AG08396 (cell line): ENCODE results near the gene GNG4.

ENCODE experiments used
- DNase-seq: peaks from one replicate; pipeline ENCODE4 v3.0.0; 2012; ENCODE audit warnings: low spot score, mixed read lengths

Gene GNG4

DNA sequence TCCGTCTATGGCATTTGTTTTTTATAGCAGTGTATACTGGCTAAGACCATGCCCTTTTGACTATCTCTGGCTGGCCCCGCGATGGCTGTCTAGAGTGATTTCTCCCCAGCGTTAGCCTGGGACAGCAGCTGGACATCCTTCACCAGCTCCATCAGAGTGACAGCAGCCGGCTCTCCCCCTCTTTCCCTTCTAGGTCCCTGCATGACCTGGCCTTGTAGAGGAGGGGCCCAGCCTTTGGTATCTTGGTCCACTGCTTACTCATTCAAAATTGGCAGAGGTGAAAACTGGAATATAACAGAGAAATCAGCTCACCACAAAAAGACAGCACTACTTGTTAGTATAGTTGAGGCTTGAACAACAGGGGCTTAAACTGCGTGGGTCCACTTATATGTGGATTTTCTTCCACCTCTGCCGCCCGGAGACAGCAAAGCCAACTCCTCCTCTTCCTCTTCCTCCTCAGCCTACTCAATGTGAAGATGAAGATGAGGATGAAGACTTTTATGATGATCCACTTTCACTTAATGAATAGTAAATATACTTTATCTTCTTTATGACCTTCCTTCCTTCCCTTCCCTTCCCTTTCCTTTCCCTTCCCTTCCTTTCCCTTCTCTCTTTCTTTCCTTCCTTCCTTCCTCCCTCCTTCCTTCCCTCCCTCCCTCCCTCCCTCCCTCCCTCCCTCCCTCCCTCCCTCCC is 116.0 kb downstream of the GNG4 start:
- no peak for DNase-seq

DNA sequence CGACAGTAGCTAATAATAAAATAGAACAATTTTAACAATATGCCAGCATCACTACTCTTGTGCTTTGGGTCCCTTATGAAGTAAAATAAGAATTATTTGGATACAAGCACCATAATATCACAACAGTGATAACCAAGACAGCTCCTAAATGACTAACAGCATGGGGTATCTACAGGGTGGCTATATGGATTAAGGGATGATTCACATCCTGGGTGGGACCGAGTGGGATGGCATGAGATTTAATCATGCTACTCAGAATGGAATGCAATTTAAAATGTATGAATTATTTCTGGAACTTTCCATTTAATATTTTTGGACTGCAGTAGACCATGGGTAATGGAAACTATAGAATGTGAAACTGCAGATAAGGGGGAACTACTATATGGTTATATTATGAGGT is 117.2 kb downstream of the GNG4 start:
- DNase-seq, result no peak

DNA sequence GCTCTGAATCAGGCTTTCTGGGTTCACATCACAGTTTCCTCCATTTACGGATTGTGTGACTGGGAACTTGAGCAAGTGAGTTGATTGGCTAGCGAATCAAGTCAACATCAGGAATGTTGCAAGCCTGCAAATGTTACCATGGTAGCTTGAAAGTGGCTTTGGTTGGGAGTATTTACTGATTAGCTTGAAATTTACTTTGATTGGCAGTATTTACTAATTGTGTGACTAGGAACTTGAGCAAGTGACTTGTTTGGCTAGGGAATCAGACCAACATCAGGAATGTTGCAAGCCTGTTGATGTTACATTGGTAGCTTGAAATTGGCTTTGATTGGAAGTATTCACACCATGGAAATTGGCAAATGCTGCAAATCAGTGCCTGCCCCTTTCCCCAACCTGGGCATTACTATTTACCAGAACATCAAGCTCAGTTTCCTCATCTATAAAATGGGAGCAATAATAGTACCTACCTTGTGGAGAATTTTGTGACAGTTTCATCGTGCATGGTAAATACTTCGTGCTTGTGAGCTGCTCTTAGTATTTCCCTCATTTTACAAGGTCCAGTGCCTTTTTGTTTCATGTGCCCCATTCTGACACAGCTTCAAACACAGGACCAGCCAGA is 122.3 kb downstream of the GNG4 start:
- DNase-seq, result peak; percentile 20

DNA sequence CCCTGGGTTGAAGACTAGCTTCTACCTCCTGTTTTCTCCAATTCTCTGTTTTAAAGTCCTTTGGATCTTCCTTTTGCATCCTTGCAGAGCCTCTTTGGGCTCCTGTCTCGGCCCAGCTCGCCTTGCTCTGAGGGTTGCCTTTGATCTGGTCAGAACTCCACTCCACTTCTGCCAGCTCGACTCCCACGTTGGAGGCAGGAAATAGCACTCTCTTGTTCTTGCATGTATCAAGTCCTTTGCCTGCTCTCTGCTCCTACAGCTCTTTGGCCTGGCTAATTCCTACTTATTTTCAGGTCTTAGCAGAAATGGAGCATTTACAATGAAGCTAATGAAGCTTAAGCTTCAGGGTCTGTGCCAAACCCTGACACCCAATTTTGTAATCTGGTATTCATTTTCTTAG is 124.3 kb downstream of the GNG4 start:
- DNase-seq, result no peak

DNA sequence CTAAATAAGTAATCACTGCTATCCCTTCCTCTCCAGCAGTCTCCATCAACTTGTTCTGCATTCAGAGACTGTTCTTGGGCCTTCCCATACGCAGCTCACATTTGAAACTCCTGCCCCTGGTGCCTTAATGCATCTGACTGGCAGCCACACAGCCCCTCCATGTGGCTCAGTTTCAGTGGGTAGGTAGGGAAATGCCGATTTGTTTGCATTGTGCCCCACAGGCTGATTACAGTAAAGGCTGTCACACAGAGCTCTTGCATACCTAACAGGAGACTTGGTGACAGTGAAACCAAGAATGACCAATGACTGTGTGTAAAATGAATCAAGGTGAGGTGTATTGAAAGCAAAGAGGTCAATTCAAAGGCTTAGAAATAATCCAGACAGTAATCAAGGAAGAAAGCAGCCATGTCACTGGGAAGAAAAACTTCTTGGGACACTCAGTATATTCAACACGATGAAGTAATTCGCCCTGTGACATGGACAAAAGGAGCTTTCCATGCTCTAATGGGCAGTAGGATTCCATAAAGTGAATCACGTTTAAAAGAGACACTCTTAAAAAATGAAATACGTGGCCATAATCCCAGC is 132.6 kb downstream of the GNG4 start:
- DNase-seq, result no peak

DNA sequence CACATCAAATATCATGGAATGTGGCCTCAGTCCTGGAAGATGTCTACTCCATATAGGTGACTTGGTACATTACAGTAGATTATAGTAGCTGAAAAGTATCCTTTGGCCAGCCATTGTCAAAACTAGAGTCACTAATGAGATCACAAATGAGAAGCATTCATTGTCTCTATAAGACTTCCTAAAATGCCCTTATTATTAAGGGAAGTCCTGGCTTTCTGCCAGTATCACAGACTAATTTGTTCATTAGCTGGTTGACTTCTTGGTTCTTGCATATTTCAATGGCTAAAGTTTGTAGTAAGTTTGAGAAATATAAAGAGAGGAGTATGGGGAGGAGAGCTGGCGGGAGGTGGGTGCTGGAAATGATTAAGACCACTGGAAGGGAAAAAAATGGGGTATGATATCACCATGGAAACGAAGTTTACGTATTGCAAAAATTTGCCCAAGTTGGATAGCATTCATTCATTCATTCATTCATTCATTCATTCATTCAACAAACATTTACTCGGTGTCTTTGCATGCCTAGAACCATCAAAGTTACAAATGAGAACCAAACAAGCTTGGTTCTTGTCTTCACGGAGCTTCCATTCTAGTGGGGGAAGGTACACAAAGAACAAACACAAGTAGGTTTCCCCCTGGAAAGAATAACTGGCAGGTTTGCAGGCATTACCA is 133.6 kb downstream of the GNG4 start:
- no peak for DNase-seq

DNA sequence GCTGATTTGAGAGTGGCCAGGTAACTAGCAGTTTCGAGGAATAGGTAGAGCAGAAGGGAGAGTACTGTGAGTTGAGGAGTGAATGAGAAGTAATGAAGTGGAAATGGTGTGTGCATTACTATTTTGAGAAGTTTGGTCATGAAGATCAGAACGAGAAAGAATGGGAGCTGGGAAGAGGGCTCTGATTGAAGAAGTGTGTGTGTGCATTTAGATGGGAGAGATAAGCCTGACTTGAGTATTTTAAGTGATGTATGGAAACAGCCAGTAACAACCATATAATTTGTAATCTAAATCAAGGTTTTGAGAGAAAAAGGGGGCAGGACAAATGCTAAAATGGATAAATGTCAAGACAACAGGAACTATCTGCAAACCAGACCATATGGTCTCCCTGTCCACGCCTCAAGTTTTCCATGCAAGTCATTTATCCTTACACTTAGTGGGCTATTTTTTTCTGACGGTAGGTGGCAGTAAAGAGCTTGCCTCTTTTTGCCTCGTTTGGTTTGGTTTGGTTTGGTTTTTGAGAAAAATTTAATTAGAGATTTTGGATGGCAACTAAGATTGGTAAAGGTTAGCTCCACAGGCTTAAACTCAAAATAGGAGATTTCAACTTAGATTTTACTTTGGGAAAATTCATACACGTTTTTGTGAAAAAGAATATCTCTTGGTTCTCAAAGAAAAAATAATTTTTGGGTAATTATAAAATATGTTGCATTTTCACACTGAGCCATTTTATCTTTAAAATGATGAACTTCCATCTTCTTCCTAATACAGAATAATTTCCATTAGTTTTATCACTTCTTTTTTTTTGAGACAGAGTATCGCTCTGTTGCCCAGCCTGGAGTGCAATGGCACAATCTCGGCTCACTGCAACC is 135.9 kb downstream of the GNG4 start:
- peak; percentile 35 for DNase-seq

DNA sequence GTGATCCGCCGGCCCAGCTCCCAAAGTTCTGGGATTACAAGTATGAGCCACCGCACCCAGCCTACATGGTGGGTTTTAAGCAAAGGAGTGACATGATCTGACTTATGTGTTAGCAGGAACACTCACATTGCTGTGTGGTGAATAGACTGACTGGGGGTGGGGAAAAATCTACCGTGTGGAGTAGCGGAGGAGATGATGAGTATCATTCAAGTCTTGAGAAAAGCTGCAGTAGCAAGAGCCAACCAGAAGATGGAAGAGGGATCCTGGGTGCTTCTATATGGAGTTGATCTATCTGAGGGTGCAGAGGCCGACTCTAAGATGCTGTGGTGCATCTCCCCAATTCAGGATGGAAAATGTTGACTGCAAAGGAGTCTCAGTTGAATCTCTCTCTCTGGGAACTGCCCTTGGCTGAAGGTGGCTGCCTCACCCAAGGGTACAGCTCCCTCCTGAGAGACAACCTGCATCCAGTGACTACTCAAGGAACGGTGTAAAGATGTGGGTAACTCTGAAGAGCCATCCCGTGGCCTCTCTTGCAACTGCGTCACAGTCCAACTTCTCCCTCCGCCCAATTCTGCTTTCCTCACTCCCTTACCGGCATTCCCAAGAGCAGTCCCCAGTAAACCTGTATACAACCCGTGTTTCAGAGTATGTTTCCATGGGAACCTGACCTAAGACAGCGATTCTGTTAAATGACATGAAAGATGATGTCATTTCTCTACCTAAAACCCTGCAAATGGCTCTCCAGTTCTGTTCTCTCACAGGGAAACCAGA is 137.9 kb downstream of the GNG4 start:
- no peak for DNase-seq

DNA sequence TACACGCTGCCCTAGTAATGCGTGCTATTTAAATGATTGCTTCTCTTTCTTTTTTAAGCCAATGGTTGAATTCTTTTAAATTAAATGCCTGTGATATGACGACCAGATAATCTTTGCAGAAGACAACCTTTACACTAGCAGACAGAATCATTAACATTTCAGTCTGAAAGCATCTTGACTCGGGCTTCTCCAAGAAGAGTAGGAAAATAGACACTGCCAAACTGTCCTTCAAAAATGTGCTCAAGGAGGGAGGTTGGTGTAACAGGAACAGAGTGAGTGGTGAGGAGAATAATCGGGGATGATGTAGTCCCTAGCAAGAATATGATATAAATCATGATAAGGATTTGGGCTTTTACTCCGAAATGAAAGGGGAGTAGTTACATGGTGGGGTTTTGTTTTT is 138.8 kb downstream of the GNG4 start:
- DNase-seq, result no peak

DNA sequence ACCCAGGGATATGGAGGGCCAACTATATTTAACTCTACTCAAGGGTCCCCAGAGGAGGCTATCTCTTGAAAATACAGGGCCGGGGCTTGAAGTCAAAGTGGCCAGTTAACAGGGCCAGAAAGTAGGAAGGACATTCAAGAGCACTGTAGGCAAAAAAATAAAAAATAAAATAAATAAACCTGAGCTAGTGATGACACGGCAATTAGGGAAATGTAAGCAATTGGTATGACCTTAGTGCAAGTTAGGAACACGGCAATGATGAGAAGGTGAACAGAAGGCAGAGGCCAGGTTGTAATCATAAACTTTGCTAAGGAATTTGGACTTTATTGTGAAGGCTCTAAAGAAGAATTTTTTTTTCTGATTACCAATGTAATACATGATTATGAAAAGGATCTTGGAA is 142.0 kb downstream of the GNG4 start:
- no peak for DNase-seq

DNA sequence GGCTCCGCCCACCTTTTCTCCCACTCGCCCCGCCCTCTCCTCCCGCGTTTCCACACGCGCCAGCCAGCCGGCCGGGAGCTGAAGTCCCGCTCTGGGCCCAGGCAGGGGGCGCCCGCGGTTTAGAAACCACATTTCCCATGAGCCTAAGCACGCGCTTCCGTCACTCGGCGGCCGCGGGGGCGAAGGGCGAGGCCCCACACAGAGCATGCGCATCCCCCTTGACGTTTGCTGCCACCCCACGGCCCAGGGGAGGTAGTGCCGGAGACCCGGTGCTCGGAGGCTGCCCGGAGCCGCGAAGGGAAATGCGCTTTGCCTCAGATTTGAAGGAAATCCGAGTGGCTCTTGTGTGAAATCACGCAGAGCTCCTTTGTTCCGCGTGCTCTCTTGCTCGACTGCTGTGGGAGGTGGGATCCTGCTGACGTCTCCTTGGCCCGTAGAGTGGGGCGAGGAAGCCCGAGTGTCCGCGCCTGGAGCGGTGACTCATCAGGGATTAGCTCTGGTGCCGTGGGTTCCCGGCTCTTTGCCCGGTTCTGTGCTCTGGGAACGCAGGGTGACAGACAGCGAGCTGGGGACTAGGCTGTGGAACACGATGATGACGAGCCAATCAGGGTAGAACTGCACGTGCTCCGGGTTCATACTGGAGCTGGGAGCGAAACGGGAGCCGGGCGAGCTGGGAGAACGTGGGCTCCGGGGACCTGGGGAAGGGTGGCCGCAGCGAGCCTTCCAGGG is 144.9 kb downstream of the GNG4 start:
- DNase-seq, result peak; percentile 97

DNA sequence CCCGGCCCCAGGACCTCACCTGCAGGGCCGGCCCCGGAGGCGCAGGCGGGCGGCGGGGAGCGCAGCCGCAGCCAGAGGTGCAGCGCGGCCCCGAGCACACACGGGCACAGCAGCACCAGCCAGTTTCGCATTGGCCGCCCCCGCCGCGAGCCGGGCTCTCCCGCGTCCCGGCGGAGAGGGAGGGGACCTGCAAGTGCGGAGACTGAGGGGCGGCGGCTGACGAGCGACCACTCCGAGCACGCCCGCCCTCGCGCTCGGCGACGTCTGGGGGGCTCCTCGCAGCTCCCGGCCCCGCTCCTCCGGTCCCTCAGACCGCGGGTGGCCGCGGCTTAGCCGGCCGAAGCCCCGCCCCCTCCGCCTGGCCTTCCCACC is 145.5 kb downstream of the GNG4 start, which contains the start of gene B3GALNT2:
Gene B3GALNT2, minus strand, starts transcription at position 331 of the 372 bp plus-strand sequence. Its CDS starts 200 bp downstream, at position 131.
- no peak for DNase-seq

DNA sequence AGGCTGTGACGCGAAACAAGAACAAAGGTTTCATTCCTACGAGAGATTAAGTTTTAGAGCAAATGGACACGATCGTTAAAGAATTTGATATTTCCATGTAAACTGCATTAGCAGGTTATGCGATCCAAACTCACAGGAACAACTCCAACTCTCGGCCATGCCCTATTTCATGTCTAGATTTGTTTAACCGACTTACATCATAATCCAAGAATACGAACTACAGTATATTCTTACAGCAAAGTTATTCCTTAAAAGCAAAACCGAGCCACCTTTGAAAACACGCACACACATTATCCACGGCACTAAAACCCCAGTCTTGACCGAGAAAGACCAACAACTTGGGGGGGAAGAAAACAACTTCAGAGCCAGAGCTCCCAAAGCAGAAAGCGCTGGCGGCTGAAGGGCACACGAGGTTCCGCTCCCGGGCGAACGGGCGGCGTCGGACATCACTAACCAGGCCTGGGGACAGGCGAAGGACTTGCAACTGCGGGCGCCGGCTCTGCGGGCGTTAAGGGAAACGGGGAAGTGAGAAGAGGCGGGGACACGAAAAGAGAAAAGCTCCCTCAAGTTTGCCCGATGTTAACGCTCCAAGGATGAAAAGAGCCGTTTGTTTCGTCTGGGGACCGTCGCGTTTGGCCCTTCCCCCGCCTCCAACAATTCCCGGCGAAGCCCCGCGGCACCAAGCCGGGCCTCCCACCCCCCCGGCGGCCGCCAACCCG is 146.0 kb downstream of the GNG4 start:
- DNase-seq, result peak; percentile 50

DNA sequence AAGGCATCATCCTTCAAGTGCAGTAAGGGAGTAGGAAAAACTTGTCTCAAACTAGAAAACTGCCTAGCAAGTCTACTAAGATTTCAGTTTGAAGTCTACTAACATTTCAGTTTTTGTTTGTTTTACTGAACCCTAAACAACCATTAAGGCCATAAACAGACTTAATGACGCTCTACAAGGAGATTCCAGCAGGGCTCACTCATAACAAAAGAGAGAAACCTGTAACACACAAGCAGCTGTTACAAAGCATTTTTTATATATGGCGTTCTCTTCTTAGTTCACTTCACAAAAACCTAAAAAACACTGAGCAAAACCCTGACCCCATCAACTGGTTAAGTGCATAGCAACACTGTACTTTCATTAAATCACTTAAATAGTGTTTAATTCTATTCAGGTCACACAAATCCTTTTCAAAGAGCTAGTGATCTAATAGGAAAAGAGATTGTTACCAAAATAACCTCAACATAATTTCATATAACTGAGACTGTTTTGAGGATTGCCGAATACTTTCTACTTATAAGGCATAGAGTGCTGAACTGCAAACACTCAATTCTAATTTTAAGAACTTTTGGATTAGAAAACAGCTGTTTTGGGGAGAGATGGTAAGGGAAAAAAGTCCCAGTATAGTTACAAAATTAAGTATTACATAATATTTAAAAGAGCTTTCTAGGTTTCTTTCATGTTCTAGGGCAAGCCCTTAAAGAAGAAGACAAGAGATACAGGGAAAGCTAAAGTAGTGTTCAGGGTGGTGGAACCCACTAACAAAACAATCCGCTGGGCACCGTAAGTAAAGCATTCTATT is 146.8 kb downstream of the GNG4 start:
- DNase-seq, result peak; percentile 17

DNA sequence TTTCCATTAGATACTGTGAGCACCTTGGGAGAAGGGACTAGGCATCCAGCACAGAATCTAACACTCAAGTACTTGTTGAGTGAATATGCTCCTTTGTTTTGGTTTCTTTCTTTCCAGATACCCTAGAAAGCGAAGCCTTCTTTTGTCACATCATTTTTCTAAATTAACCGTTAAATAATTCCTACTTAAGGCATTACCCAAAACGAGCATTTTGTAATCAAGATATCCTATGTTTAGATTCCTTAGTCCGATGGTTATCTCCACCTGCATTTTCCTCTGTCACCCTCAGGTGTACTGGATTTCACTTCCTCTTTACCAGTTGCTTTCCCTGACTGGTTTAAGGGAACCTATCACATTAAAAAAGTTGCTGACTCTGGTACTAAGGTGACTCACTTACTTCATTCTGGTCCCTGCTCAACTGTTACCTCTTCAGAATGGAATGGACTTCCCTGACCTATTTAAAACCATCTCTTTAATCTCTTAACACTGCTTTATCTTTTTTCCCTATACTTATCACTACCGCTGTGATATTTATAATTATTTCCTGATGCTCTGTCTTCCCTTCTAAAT is 148.5 kb downstream of the GNG4 start:
- DNase-seq, result peak; percentile 18
